Measurements from ENCODE around the gene DDX55.
"Not testable (repeated sequence)": the region's sequence is repeated elsewhere in the genome, so short reads cannot be mapped to it uniquely, and the experiment has no call there.

DDX55 gene

GRCh38 chr12:123601602-123602489 lies at the start of gene DDX55:
Gene DDX55, plus strand, starts transcription at chr12:123602099. Its CDS starts 50 bp downstream, at chr12:123602149.
- DNase-seq (ENCODE audit: low read depth, low spot score), result peak; percentile 70

GRCh38 chr12:123554136-123554535 lies 47.8 kb upstream of the DDX55 start:
- not testable (repeated sequence) for DNase-seq (ENCODE audit: low read depth, low spot score)

DNA sequence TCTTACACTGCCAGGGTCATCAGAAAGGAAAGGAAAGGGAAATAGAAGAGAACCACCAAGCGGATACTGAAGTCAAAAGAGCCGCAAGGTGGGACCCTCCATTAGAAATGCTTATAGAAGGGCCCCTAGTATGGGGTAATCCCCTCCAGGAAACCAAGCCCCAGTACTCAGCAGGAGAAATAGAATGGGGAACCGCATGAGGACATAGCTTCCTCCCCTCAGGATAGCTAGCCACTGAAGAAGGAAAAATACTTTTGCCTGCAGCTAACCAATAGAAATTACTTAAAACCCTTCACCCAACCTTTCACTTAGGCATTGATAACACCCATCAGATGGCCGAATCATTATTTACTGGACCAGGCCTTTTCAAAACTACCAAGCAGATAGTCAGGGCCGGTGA lies 47.1 kb upstream of the DDX55 start:
- not testable (repeated sequence) for DNase-seq (ENCODE audit: low read depth, low spot score)

DNA sequence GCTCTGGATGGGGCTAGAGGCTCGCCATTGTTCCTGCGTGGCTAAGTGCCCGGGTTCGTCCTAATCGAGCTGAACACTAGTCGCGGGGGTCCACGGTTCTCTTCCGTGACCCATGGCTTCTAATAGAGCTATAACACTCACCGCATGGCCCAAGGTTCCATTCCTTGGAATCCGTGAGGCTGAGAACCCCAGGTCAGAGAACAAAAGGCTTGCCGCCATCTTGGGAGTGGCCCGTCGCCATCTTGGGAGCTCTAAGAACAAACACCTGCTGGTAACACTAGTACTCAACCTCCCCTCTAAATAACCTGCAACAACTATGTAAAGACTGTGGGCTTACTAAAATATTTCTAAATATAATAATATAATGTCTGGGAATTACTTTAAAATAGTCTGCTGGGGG lies 43.4 kb upstream of the DDX55 start:
- not testable (repeated sequence) for DNase-seq (ENCODE audit: low read depth, low spot score)

GRCh38 chr12:123559468-123559867 lies 42.4 kb upstream of the DDX55 start:
- DNase-seq (ENCODE audit: low read depth, low spot score), result no peak

GRCh38 chr12:123571343-123571813 lies 30.5 kb upstream of the DDX55 start:
- no peak for DNase-seq (ENCODE audit: low read depth, low spot score)

GRCh38 chr12:123572391-123572790 lies 29.5 kb upstream of the DDX55 start:
- no peak for DNase-seq (ENCODE audit: low read depth, low spot score)

- DNase-seq (ENCODE audit: low read depth, low spot score), result no peak
These were observed 28.0 kb upstream of the DDX55 start for GRCh38 chr12:123573870-123574269.

GRCh38 chr12:123576611-123577010 lies 25.3 kb upstream of the DDX55 start:
- DNase-seq (ENCODE audit: low read depth, low spot score), result no peak

- DNase-seq (ENCODE audit: low read depth, low spot score), result no peak
These were observed 23.7 kb upstream of the DDX55 start for GRCh38 chr12:123578243-123578642.

DNA sequence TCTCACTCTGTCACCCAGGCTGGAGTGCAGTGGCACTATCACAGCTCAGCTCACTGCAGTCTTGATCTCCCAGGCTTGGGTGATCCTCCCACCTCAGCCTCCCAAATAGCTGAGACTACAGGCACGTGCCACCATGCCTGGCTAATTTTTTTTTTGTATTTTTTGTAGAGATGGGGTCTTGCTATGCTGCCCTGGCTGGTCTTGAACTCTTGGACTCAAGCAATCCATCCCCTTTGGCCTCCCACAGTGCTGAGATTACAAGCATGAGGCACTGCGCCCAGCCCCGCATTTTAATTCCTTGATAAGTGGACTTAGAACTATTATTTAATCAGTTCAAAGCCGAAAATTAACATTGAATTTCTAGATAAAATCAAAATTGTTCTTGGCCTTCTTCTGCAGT lies 23.1 kb upstream of the DDX55 start:
- DNase-seq (ENCODE audit: low read depth, low spot score), result not testable (repeated sequence)

- DNase-seq (ENCODE audit: low read depth, low spot score), result no peak
These were observed 21.1 kb upstream of the DDX55 start for GRCh38 chr12:123580772-123581171.

- no peak for DNase-seq (ENCODE audit: low read depth, low spot score)
These were observed 10.0 kb upstream of the DDX55 start for GRCh38 chr12:123591702-123592481.

DNA sequence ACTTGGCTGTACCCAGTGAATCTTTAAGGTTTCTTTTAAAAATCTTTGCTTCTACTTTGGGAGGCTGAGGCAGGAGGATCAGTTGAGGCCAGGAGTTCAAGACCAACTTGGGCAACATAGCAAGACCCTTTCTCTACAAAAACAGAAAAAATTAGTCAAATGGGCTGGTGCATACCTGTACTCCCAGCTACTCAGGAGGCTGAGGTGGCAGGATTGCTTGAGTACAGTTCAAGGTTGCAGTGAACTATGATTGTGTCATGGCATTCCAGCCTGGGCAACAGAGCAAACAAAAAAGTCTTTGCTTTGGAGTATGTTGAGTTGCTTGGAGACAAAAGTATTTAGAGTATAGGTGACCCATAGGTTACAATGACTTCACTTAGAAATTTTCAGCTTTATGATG lies 6.2 kb upstream of the DDX55 start:
- DNase-seq (ENCODE audit: low read depth, low spot score), result no peak

GRCh38 chr12:123597100-123597499 lies 4.8 kb upstream of the DDX55 start:
- no peak for DNase-seq (ENCODE audit: low read depth, low spot score)

GRCh38 chr12:123598522-123598921 lies 3.4 kb upstream of the DDX55 start:
- no peak for DNase-seq (ENCODE audit: low read depth, low spot score)

DNA sequence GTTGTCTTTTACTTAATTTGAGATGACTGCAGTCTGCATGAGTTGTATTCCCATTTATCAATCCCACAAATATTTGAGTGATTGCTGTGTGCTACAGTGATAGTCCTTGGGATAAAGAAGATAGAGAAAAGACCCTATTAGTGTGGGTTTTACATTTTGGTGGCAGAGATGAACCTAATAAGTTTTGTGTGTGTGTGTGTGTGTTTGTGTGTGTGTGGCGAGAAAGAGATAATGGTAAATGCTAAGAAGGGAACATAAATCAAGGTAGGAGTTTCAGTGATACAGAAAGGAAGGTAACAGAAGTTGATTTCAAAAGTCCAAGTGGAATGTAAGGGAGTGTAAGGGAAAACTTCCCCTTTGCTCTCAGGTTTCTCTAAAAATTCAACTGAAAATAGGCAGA lies 2.6 kb upstream of the DDX55 start:
- no peak for DNase-seq (ENCODE audit: low read depth, low spot score)

DNA sequence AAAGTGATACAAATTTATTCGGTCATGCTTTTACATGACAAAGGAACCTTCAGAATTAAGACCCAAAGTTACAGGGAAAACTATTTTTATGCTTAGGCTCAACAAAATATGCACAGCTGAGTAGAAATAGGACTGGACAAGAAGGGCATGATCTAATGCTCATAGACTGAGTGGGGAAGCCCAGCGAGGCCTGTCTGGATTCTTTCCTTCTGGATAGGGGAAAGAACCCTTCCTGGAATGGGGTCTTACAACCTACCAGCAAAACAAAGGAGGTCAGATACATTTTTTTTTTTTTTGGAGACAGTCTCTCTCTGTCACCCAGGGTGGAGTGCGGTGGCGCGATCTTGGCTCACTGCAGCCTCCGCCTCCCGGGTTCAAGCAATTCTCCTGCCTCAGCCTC lies 2.2 kb upstream of the DDX55 start:
- DNase-seq (ENCODE audit: low read depth, low spot score), result no peak

GRCh38 chr12:123602651-123603195 lies 824 bp downstream of the DDX55 start:
- no peak for DNase-seq (ENCODE audit: low read depth, low spot score)

DNA sequence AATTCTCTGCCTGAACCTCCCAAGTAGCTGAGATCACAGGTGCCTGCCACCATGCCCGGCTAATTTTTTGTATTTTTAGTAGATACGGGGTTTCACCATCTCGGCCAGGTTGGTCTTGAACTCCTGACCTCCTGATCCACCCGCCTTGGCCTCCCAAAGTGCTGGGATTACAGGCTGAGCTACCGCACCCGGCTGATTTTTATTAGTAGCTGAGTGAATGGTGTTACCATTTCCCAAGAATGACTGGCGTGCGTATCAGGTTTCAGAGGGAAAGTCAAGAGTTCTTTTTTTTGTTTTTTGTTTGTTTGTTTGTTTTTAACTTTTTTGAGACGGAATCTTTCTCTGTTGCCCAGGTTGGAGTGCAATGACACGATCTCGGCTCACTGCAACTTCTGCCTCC lies 1.6 kb downstream of the DDX55 start:
- not testable (repeated sequence) for DNase-seq (ENCODE audit: low read depth, low spot score)

- DNase-seq (ENCODE audit: low read depth, low spot score), result no peak
These were observed 5.9 kb downstream of the DDX55 start for GRCh38 chr12:123607756-123608155.

DNA sequence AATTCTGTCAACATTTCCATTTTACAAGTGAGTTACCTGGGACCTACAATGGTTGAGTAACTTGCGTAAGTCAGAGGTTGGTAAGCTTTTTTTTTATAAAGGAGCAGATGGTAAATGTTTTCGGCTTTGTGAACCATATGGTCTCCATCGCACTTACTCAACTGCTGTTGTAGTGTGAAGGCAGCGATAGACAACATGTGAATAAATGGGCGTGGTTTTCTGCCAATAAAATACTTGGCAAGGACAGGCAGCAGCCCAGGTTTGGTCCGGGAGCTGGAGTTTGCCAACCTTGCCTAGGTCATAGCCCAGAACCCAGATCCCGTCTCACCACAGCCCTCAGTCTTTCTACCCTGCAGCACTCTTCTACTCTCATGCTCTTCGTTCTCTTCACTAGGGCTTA lies 6.3 kb downstream of the DDX55 start:
- DNase-seq (ENCODE audit: low read depth, low spot score), result no peak
